Colonic mucosa (tissue), 4 donors: ENCODE results near the gene PSMC3. TPM values are rescaled to one million over a fixed set of nuclear protein-coding genes. Genes with fewer than 3 reads are reported as not detected.

Experiments used
- DNase-seq: peaks from one replicate; pipeline ENCODE4 v3.0.0-alpha.2; 2020
- H3K27ac ChIP-seq: fragments of 200-600 bp; one replicate; pipeline ENCODE4 v1.8.0; 2021
- H3K27me3 ChIP-seq: fragments of 200-600 bp; one replicate; pipeline ENCODE4 v1.8.0; 2021
- H3K36me3 ChIP-seq: fragments of 200-600 bp; one replicate; pipeline ENCODE4 v1.8.0; 2021
- H3K4me1 ChIP-seq: fragments of 200-600 bp; one replicate; pipeline ENCODE4 v1.8.0; 2021; ENCODE audit warnings: mild to moderate bottlenecking
- H3K4me3 ChIP-seq: fragments of 200-600 bp; one replicate; pipeline ENCODE4 v1.8.0; 2021
- H3K9ac ChIP-seq, 2 donors: one replicate each; pipeline ENCODE4 v1.7.0; 2013; ENCODE audit warnings: control low read depth in 2 of 2, low read depth in 2 of 2, low read length in 2 of 2
- H3K9me3 ChIP-seq: fragments of 200-600 bp; one replicate; pipeline ENCODE4 v1.8.0; 2021
- intact Hi-C: fragments of 100-400 bp; cut with DNase I; formaldehyde crosslinking; loops from one replicate; pipeline ENCODE4 v1.14.1; 2022
- microRNA-seq: library from miRNA; unstranded; fragments of <30 nt; microRNA quantifications from one replicate; pipeline ENCODE4, GENCODE V29; 2019
- total RNA-seq, 2 donors: library from RNA; stranded (reverse); fragmentation: NEBNext Ultra II Directional in 1 of 2; extraction: Animal tissue kit (Norgen Biotek cat#: 25700) in 1 of 2; gene quantifications; one replicate each; pipeline ENCODE4 v1.2.1, GENCODE V29; 2021
- TF ChIP-seq, protein P1 (sequence below): fragments of 200-600 bp; IDR thresholded peaks from one replicate; pipeline ENCODE4 v1.8.0; 2022; ENCODE audit warnings: antibody characterized with exemption, mild to moderate bottlenecking
- donor health status: healthy.
- donor health status: DM: no; HTN: no; CAD: no.
- donor health status: DM: no; HTN: no; CAD: no.

PSMC3 gene
- total RNA-seq, 2 donors from 2014 or later = 74.4 to 152 TPM

DNA sequence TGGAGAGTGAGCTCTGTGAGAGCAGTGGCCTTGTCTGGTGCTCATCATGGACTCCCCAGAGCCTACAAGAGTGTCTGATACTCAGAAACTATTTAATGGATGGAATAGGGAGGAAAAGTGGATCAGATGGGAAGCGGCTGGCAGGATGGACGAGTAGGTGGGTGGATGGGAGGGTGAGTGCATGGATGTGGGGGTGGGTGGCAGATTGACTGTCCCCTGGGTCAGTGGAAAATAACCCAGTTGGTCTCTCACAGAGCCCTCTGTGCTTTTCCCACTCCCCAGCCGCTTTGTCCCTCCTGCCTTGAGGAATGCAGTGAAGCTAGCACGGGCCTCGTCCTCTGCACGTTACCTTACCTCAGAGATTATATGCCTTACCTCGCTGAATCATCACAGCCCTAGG, 53.8 kb downstream of the PSMC3 start:
- Histone ChIP-seq H3K27me3 (no peaks in the 10 kb centered on the region), H3K9ac (no peak overlapping the region), H3K27ac (no peak overlapping the region), H3K36me3 (no peaks in the 10 kb centered on the region), H3K9me3 (no peaks in the 10 kb centered on the region), H3K4me3 (no peak overlapping the region), H3K4me1 (no peaks in the 10 kb centered on the region)
- TF ChIP-seq, protein P1, sequence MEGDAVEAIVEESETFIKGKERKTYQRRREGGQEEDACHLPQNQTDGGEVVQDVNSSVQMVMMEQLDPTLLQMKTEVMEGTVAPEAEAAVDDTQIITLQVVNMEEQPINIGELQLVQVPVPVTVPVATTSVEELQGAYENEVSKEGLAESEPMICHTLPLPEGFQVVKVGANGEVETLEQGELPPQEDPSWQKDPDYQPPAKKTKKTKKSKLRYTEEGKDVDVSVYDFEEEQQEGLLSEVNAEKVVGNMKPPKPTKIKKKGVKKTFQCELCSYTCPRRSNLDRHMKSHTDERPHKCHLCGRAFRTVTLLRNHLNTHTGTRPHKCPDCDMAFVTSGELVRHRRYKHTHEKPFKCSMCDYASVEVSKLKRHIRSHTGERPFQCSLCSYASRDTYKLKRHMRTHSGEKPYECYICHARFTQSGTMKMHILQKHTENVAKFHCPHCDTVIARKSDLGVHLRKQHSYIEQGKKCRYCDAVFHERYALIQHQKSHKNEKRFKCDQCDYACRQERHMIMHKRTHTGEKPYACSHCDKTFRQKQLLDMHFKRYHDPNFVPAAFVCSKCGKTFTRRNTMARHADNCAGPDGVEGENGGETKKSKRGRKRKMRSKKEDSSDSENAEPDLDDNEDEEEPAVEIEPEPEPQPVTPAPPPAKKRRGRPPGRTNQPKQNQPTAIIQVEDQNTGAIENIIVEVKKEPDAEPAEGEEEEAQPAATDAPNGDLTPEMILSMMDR = no peak
- DNase-seq = no peak
- intact Hi-C loops = loop anchor here (10.0 kb wide), 1 partner anchor 482 kb away; no protein-coding TSS in a partner anchor

DNA sequence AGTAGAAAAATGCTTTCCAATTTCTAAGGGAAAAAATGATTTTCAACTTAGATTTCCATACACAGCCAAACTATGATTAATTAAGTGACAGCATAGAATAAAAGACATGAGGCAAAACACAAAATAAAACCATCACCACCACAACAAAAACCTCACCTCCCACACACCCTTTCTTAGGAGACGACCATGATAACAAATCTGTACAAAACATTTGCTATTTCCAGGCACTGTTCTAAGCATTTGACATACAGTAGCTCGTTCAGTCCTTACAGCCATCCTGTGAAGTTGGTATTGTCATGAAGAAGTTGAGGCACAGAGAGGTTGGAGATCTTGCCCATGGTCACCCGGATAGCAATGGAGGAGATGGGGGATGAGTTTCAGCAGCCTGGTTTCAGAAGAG, 56.6 kb downstream of the PSMC3 start:
- H3K27ac ChIP-seq = no peak overlapping the region
- intact Hi-C loops = loop anchor here (10.0 kb wide), 1 partner anchor 485 kb away; no protein-coding TSS in a partner anchor
- TF ChIP-seq, protein P1 = no peak

More for the DNA sequence above, 56.6 kb downstream of the PSMC3 start:
- H3K27me3 ChIP-seq = no peaks in the 10 kb centered on the region
- H3K9me3 ChIP-seq = no peaks in the 10 kb centered on the region
- no peaks in the 10 kb centered on the region for H3K4me1 ChIP-seq
- H3K4me3 ChIP-seq = no peak overlapping the region
- no peaks in the 10 kb centered on the region for H3K36me3 ChIP-seq
- no peak for DNase-seq
- no peak overlapping the region for H3K9ac ChIP-seq

Small RNA genes within 50 kb of the gene (microRNA-seq; reads per million reads assigned to microRNA genes)
- gene MIR4487 = not detected

Other genes starting within 250 kb of the PSMC3 start
- gene ARFGAP2, start 249.6 kb downstream of the PSMC3 start, total RNA-seq = 100 to 1,000 TPM in 1 of 2 donors, 10 to 100 TPM in 1; 64.6 to 109 TPM
- gene PACSIN3, start 240.0 kb downstream of the PSMC3 start, total RNA-seq = 10 to 100 TPM in 1 of 2 donors, 1 to 10 TPM in 1; 3.2 to 11.2 TPM
- gene DDB2, start 211.5 kb downstream of the PSMC3 start, total RNA-seq = 10 to 100 TPM; 28.0 to 46.5 TPM
- 10 to 100 TPM; 35.3 to 39.7 TPM for gene ACP2, start 177.6 kb downstream of the PSMC3 start, total RNA-seq
- gene NR1H3, start 168.4 kb downstream of the PSMC3 start, total RNA-seq = 10 to 100 TPM; 28.3 to 43.1 TPM
- gene MADD, start 156.3 kb downstream of the PSMC3 start, total RNA-seq = 10 to 100 TPM; 35.5 to 45.9 TPM
- under 1 TPM in 1 of 2 donors, not detected in 1; 0.42 TPM for gene MYBPC3, start 73.7 kb downstream of the PSMC3 start, total RNA-seq
- gene SPI1, start 47.9 kb downstream of the PSMC3 start, total RNA-seq = 10 to 100 TPM in 1 of 2 donors, 1 to 10 TPM in 1; 4.7 to 11.9 TPM
- 10 to 100 TPM; 14.3 to 18.6 TPM for gene SLC39A13, start 17.8 kb downstream of the PSMC3 start, total RNA-seq
- gene RAPSN, start 22.7 kb upstream of the PSMC3 start, total RNA-seq = not detected
- gene CELF1, start 126.7 kb upstream of the PSMC3 start, total RNA-seq = 10 to 100 TPM; 76.1 to 96.8 TPM
- 10 to 100 TPM; 33.6 to 52.5 TPM for gene PTPMT1, start 139.2 kb upstream of the PSMC3 start, total RNA-seq
- gene KBTBD4, start 152.5 kb upstream of the PSMC3 start, total RNA-seq = 10 to 100 TPM; 14.5 to 15.5 TPM
- 100 to 1,000 TPM; 228 to 266 TPM for gene NDUFS3, start 152.6 kb upstream of the PSMC3 start, total RNA-seq
- gene FAM180B, start 160.2 kb upstream of the PSMC3 start, total RNA-seq = not detected
- under 1 TPM; 0.35 to 0.85 TPM for gene C1QTNF4, start 168.0 kb upstream of the PSMC3 start, total RNA-seq
- 100 to 1,000 TPM; 162 to 190 TPM for gene MTCH2, start 216.1 kb upstream of the PSMC3 start, total RNA-seq